GM12878 (cell line): ENCODE results near the gene CAMK2G. TPM values are rescaled to one million over a fixed set of nuclear protein-coding genes. Genes with fewer than 3 reads are reported as not detected.

Experiments
- ATAC-seq: fragments of 200-7000 bp; cut with Tn5 transposase; 3 replicates; pipeline ENCODE4 v1.9.1; 2020; ENCODE audit warnings: mild to moderate bottlenecking, moderate library complexity
- BruUV-seq: library from RNA; stranded (reverse); fragments of 400-500 nt; replicated peaks from 2 replicates; lab custom pipeline; 2021; lab: Mats Ljungman, UMichigan
- CTCF ChIA-PET: fragments of 300-600 bp; sonication (Branson Sonifier 250); formaldehyde crosslinking; extraction: SDS; loops from one replicate; lab custom pipeline; 2021; ENCODE audit warnings: inconsistent platforms; lab: Yijun Ruan, JAX
- POLR2A ChIA-PET: fragments of 350-600 bp; formaldehyde crosslinking; extraction: SDS; loops from one replicate; lab custom pipeline; 2021; ENCODE audit warnings: inconsistent platforms; lab: Charles Lee
- RAD21 ChIA-PET: fragments of 300-600 bp; sonication (Branson Sonifier 250); formaldehyde crosslinking; loops from one replicate; lab custom pipeline; 2023; ENCODE audit warnings: antibody characterized with exemption; ENCODE audit not compliant: unreplicated experiment; lab: Charles Lee
- SMC1A ChIA-PET: fragments of 300-600 bp; sonication (Branson Sonifier 250); formaldehyde crosslinking; loops from one replicate; lab custom pipeline; 2023; ENCODE audit not compliant: unreplicated experiment, uncharacterized antibody; lab: Charles Lee
- DNase-seq: peaks from one replicate; pipeline ENCODE4 v3.0.0-alpha.2; 2011; ENCODE audit warnings: low read depth, low spot score
- FAIRE-seq: peaks from 3 replicates; lab custom pipeline; 2011; peaks lifted over from hg19 to GRCh38; lab: Jason Lieb, UNC
- H2AFZ ChIP-seq: 2 replicates; pipeline ENCODE4 v1.6.0; 2011; ENCODE audit warnings: low read depth, low read length, control low read depth; ENCODE audit not compliant: control insufficient read depth
- H3K27ac ChIP-seq: 2 replicates; pipeline ENCODE4 v1.5.1; 2011; ENCODE audit warnings: control low read depth; ENCODE audit not compliant: control insufficient read depth, insufficient read depth
- H3K27me3 ChIP-seq, 2 experiments: replicated peaks in 1 of 2; 2 replicates each; pipeline versions ENCODE4 v1.6.0 to v1.6.1; 2011; ENCODE audit warnings: low read length in 1 of 2; ENCODE audit not compliant: control insufficient read depth in 2 of 2, insufficient read depth in 2 of 2
- H3K36me3 ChIP-seq, 2 experiments: 2 replicates each; pipeline ENCODE4 v1.5.1; 2011; ENCODE audit warnings: low read length in 1 of 2; ENCODE audit not compliant: control insufficient read depth in 2 of 2, insufficient read depth in 2 of 2
- H3K4me1 ChIP-seq: 2 replicates; pipeline ENCODE4 v1.6.1; 2011; ENCODE audit warnings: mild to moderate bottlenecking, low read length, moderate library complexity, mixed read lengths; ENCODE audit not compliant: control insufficient read depth, insufficient read depth
- H3K4me2 ChIP-seq: 2 replicates; pipeline ENCODE4 v1.6.0; 2011; ENCODE audit warnings: control low read depth; ENCODE audit not compliant: control insufficient read depth, insufficient read depth
- H3K4me3 ChIP-seq: fragments of 200-600 bp; sonication (generic); 2 replicates; pipeline ENCODE4 v1.5.1; 2016
- H3K79me2 ChIP-seq: 2 replicates; pipeline ENCODE4 v1.6.0; 2011; ENCODE audit warnings: low read length; ENCODE audit not compliant: control insufficient read depth, insufficient read depth
- H3K9ac ChIP-seq: 2 replicates; pipeline ENCODE4 v1.8.0; 2011; ENCODE audit warnings: low read length, control low read depth, mixed read lengths; ENCODE audit not compliant: control insufficient read depth, insufficient read depth
- H3K9me3 ChIP-seq: replicated peaks from 3 replicates; pipeline ENCODE4 v1.5.1; 2011; ENCODE audit warnings: mild to moderate bottlenecking, low read length; ENCODE audit not compliant: control insufficient read depth, insufficient read depth
- H4K20me1 ChIP-seq: 2 replicates; pipeline ENCODE4 v1.6.0; 2011; ENCODE audit not compliant: control insufficient read depth, insufficient read depth
- CREM ChIP-seq: IDR thresholded peaks from 2 replicates; pipeline ENCODE4 v1.6.1; 2014; ENCODE audit warnings: antibody characterized with exemption, low read depth
- KDM1A ChIP-seq: fragments of 200-600 bp; sonication (generic); IDR thresholded peaks from 2 replicates; pipeline ENCODE4 v1.6.1; 2016; ENCODE audit warnings: borderline replicate concordance
- MLLT1 ChIP-seq: fragments of 450-650 bp; IDR thresholded peaks from 2 replicates; pipeline ENCODE4 v1.6.1; 2016; ENCODE audit warnings: mild to moderate bottlenecking
- SIN3A ChIP-seq: IDR thresholded peaks from 2 replicates; pipeline ENCODE4 v1.6.1; 2012; ENCODE audit warnings: low read depth, low read length, improper control_type of control experiment
- ZBTB40 ChIP-seq: fragments of 450-650 bp; IDR thresholded peaks from 2 replicates; pipeline ENCODE4 v1.6.1; 2016; ENCODE audit warnings: mild to moderate bottlenecking, moderate library complexity, borderline replicate concordance
- WGBS: methylation state at CpG from one replicate; pipeline ENCODE4 v1.1.6; 2016; ENCODE audit warnings: low lambda C conversion rate; ENCODE audit not compliant: insufficient replicate concordance, insufficient coverage; ENCODE audit errors: missing lambda C conversion rate; 5-methylcytosine and 5-hydroxymethylcytosine counted together
- in situ Hi-C: fragments of 300-500 bp; cut with MboI; formaldehyde crosslinking; loops from 9 replicates; pipeline ENCODE4 v1.14.3; 2018; ENCODE audit warnings: mixed read lengths
- intact Hi-C: fragments of 100-400 bp; cut with micrococcal nuclease; formaldehyde crosslinking; loops from one replicate; pipeline ENCODE4 v1.14.2; 2022; ENCODE audit not compliant: unreplicated experiment
- polyA plus RNA-seq, 11 experiments: library from polyadenylated mRNA; depleted of rRNA in 4 of 11; unstranded in 6 of 11; stranded (reverse) in 5 of 11; fragments of >200 nt; fragmentation: Nextera tagmentation in 4 of 11; fragmentation: Illumina TruSeq in 1 of 11; extraction: Ambion mirVana in 4 of 11; extraction: Trizol in 1 of 11; gene quantifications; 1 replicate in 1 of 11; 2 replicates in 10 of 11; pipeline versions ENCODE4 v1.2.1 to v1.2.3, GENCODE V29; 2011 to 2016; ENCODE audit warnings: inconsistent platforms in 2 of 11, missing spikeins in 2 of 11, low read depth in 1 of 11
- total RNA-seq, 4 experiments: library from RNA; depleted of rRNA in 3 of 4; stranded (reverse); fragments of >200 nt in 3 of 4; fragmentation: Illumina TruSeq in 1 of 4; extraction: Trizol in 1 of 4; gene quantifications; 2 replicates each; pipeline versions ENCODE4 v1.2.1 to v1.2.3, GENCODE V29; 2013 to 2021
- TF ChIP-seq, protein P1 (sequence below): fragments of 450-650 bp; formaldehyde crosslinking; IDR thresholded peaks from 2 replicates; pipeline ENCODE4 v1.4.0; 2020; ENCODE audit warnings: mild to moderate bottlenecking, moderate library complexity
- TF ChIP-seq, protein P2 (sequence below): IDR thresholded peaks from 2 replicates; pipeline ENCODE4 v1.6.1; 2012; ENCODE audit warnings: mild to moderate bottlenecking, low read depth, low read length

Gene CAMK2G
- total and polyA plus RNA-seq, 10 of the 15 experiments (the other 5 are each of a cell fraction or from before 2014, with no cell fraction given) = 5.5 to 24.3 (median 16.9) TPM

GRCh38 chr10:73819513-73820093 is 54.8 kb downstream of the CAMK2G start:
- no peak for FAIRE-seq

More at GRCh38 chr10:73819513-73820093, 54.8 kb downstream of the CAMK2G start:
- TF ChIP-seq MLLT1 = no peak
- TF ChIP-seq CREM = no peak
- TF ChIP-seq, protein P1, sequence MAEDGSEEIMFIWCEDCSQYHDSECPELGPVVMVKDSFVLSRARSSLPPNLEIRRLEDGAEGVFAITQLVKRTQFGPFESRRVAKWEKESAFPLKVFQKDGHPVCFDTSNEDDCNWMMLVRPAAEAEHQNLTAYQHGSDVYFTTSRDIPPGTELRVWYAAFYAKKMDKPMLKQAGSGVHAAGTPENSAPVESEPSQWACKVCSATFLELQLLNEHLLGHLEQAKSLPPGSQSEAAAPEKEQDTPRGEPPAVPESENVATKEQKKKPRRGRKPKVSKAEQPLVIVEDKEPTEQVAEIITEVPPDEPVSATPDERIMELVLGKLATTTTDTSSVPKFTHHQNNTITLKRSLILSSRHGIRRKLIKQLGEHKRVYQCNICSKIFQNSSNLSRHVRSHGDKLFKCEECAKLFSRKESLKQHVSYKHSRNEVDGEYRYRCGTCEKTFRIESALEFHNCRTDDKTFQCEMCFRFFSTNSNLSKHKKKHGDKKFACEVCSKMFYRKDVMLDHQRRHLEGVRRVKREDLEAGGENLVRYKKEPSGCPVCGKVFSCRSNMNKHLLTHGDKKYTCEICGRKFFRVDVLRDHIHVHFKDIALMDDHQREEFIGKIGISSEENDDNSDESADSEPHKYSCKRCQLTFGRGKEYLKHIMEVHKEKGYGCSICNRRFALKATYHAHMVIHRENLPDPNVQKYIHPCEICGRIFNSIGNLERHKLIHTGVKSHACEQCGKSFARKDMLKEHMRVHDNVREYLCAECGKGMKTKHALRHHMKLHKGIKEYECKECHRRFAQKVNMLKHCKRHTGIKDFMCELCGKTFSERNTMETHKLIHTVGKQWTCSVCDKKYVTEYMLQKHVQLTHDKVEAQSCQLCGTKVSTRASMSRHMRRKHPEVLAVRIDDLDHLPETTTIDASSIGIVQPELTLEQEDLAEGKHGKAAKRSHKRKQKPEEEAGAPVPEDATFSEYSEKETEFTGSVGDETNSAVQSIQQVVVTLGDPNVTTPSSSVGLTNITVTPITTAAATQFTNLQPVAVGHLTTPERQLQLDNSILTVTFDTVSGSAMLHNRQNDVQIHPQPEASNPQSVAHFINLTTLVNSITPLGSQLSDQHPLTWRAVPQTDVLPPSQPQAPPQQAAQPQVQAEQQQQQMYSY = no peak
- no peak for TF ChIP-seq KDM1A
- no peak for TF ChIP-seq SIN3A
- TF ChIP-seq ZBTB40 = no peak
- TF ChIP-seq, protein P2, sequence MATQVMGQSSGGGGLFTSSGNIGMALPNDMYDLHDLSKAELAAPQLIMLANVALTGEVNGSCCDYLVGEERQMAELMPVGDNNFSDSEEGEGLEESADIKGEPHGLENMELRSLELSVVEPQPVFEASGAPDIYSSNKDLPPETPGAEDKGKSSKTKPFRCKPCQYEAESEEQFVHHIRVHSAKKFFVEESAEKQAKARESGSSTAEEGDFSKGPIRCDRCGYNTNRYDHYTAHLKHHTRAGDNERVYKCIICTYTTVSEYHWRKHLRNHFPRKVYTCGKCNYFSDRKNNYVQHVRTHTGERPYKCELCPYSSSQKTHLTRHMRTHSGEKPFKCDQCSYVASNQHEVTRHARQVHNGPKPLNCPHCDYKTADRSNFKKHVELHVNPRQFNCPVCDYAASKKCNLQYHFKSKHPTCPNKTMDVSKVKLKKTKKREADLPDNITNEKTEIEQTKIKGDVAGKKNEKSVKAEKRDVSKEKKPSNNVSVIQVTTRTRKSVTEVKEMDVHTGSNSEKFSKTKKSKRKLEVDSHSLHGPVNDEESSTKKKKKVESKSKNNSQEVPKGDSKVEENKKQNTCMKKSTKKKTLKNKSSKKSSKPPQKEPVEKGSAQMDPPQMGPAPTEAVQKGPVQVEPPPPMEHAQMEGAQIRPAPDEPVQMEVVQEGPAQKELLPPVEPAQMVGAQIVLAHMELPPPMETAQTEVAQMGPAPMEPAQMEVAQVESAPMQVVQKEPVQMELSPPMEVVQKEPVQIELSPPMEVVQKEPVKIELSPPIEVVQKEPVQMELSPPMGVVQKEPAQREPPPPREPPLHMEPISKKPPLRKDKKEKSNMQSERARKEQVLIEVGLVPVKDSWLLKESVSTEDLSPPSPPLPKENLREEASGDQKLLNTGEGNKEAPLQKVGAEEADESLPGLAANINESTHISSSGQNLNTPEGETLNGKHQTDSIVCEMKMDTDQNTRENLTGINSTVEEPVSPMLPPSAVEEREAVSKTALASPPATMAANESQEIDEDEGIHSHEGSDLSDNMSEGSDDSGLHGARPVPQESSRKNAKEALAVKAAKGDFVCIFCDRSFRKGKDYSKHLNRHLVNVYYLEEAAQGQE = no peak
- Histone ChIP-seq H3K27me3 (no peaks in the 10 kb centered on the region), H2AFZ (no peak overlapping the region), H3K9ac (no peak overlapping the region), H3K4me3 (no peak overlapping the region), H3K9me3 (no peaks in the 10 kb centered on the region), H3K4me2 (no peak overlapping the region), H3K27ac (no peak overlapping the region), H3K79me2 (no peaks in the 10 kb centered on the region), H4K20me1 (no peaks in the 10 kb centered on the region), H3K36me3 (peaks cover 3 to 7% of the 10 kb centered on the region in 2 experiments), H3K4me1 (no peaks in the 10 kb centered on the region)
- ChIA-PET SMC1A (no interaction called here), CTCF (interaction anchor here (0.6 kb wide), 2 partner anchors 14 to 498 kb away, joined by 3 read pairs; no protein-coding TSS in a partner anchor), RAD21 (interaction anchor here (1.6 kb wide), 1 partner anchor 60 kb away, joined by 3 read pairs; no protein-coding TSS in a partner anchor), POLR2A (interaction anchor here (0.6 to 0.7 kb wide), 2 partner anchors 1270 to 1271 kb away, joined by 3 read pairs; no protein-coding TSS in a partner anchor)
- in situ Hi-C loops (no loop called here), intact Hi-C loops (no loop called here)
- no peak for DNase-seq
- no peak for ATAC-seq
- WGBS = 98% methylated on average over 19 of the region's 20 CpGs
- no TSS peak for BruUV-seq
